Breast epithelium (tissue), 4 donors: Measurements from ENCODE around the gene RASA4. TPM values are rescaled to one million over a fixed set of nuclear protein-coding genes. Genes with fewer than 3 reads are reported as not detected.
"Not testable (repeated sequence)": the region's sequence is repeated elsewhere in the genome, so short reads cannot be mapped to it uniquely, and the experiment has no call there.

ENCODE experiments used
- DNase-seq, 2 donors: peaks; one replicate each; pipeline ENCODE4 v3.0.0-alpha.2; 2019; ENCODE audit warnings: low spot score in 2 of 2
- H3K27ac ChIP-seq, 2 donors: fragments of 200-600 bp; sonication (generic) in 1 of 2; one replicate each; pipeline ENCODE4 v1.5.1; 2016 to 2019; ENCODE audit warnings: mild to moderate bottlenecking in 1 of 2
- H3K27me3 ChIP-seq, 2 donors: fragments of 200-600 bp; sonication (generic) in 1 of 2; one replicate each; pipeline versions ENCODE4 v1.5.1 to v1.6.0; 2017 to 2019; ENCODE audit warnings: control low read depth in 1 of 2, mild to moderate bottlenecking in 1 of 2
- H3K36me3 ChIP-seq: fragments of 200-600 bp; one replicate; pipeline ENCODE4 v1.5.1; 2019
- H3K4me1 ChIP-seq, 2 donors: fragments of 200-600 bp; sonication (generic); one replicate each; pipeline ENCODE4 v1.5.1; 2016 to 2019; ENCODE audit warnings: control low read depth in 1 of 2
- H3K4me3 ChIP-seq, 3 donors: fragments of 200-600 bp; sonication (generic); 1 replicate in 2 of 3; 2 replicates in 1 of 3; pipeline ENCODE4 v1.5.1; 2016 to 2019; ENCODE audit warnings: mild to moderate bottlenecking in 3 of 3, moderate library complexity in 2 of 3
- H3K9me3 ChIP-seq, 2 donors: fragments of 200-600 bp; sonication (generic) in 1 of 2; one replicate each; pipeline ENCODE4 v1.5.1; 2016 to 2019; ENCODE audit warnings: control low read depth in 1 of 2
- POLR2AphosphoS5 ChIP-seq, 3 donors: sonication (generic); formaldehyde crosslinking; IDR thresholded peaks; one replicate each; pipeline ENCODE4 v1.6.1; 2017; ENCODE audit warnings: antibody characterized with exemption in 3 of 3
- intact Hi-C: fragments of 100-400 bp; cut with DNase I; formaldehyde crosslinking; loops from one replicate; pipeline ENCODE4 v1.15.1; 2023; ENCODE audit warnings: low total_unique reads
- total RNA-seq, 3 donors: library from RNA; depleted of rRNA; stranded (reverse); fragments of >200 nt; gene quantifications; one replicate each; pipeline ENCODE4 v1.1.0, GENCODE V29; 2016
- TF ChIP-seq, protein P1 (sequence below), 3 donors: fragments of 450-650 bp; IDR thresholded peaks; one replicate each; pipeline ENCODE4 v1.5.1; 2016 to 2017; ENCODE audit warnings: antibody characterized with exemption in 3 of 3, mild to moderate bottlenecking in 3 of 3, moderate library complexity in 3 of 3

The RASA4 gene
- total RNA-seq, 3 donors from 2014 or later = 16.2 to 43.6 (median 17.0) TPM

DNA sequence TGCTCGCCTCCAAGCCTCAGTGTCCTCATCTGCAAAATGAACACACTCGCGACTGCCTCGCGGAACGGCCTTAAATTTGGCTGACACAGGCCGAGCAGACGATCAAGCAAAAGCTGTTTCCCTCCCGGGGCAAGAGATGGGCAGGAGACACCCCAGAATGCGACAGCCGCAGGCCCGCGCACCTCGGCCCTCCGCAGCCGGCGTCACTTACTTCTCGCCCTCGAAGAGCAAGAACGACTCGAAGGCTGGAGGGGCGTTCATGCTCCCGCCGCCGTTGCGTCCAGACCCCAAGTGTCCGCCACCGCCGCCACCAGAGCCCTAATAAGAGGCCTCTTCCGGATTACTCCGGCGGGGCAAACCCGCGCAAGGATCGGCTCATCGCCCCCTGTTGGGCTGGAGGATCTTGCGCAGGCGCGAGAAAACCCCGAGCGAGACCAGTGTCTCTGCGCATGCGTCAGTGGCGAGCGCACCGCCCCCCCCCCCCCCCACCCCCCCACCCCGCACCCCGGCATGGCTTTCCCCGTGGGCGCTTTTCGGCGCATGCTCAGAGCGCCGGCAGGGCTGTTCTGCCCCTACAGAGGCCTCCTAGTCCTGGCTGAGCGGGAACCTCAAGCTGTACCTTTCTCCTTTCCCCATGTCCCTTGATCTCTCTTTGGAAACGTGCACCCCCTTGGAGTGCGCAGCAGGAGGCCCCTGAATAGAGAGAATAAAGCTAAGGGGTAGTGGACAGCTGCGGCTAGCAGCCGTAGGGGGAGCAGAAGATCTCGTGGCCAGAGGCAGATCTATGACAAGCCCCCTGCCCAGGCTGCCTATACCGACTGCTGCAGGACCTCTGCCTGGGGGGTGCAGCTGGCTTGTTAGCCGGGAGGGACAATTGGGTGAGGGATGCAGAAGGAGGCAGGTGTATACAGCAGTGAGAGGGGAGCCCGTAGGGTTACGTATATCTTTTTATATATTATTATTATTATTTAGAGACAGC lies 44.0 kb downstream of the RASA4 start, which contains the start of gene POLR2J3:
POLR2J3 (minus strand) TSS at position 323 of the 979 bp plus-strand sequence; CDS start at position 261, 62 bp downstream.
- H3K4me1 ChIP-seq, H3K9me3 ChIP-seq, intact Hi-C loops, H3K27me3 ChIP-seq, H3K36me3 ChIP-seq: not testable (repeated sequence)
- H3K4me3 ChIP-seq = peak within 1 kb of the TSS; percentile 60 to 82 (median 61)
- peak; percentile 92 to 100 for DNase-seq
- TF ChIP-seq, protein P1, sequence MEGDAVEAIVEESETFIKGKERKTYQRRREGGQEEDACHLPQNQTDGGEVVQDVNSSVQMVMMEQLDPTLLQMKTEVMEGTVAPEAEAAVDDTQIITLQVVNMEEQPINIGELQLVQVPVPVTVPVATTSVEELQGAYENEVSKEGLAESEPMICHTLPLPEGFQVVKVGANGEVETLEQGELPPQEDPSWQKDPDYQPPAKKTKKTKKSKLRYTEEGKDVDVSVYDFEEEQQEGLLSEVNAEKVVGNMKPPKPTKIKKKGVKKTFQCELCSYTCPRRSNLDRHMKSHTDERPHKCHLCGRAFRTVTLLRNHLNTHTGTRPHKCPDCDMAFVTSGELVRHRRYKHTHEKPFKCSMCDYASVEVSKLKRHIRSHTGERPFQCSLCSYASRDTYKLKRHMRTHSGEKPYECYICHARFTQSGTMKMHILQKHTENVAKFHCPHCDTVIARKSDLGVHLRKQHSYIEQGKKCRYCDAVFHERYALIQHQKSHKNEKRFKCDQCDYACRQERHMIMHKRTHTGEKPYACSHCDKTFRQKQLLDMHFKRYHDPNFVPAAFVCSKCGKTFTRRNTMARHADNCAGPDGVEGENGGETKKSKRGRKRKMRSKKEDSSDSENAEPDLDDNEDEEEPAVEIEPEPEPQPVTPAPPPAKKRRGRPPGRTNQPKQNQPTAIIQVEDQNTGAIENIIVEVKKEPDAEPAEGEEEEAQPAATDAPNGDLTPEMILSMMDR (IDR thresholded peaks at IDR 0.05) = peak in 1 of 3 donors; percentile 69
- TF ChIP-seq POLR2AphosphoS5 (IDR thresholded peaks at IDR 0.05) = peak; percentile 7 to 79 (median 62)
- H3K27ac ChIP-seq = peak within 1 kb of the TSS; percentile 58 to 68

DNA sequence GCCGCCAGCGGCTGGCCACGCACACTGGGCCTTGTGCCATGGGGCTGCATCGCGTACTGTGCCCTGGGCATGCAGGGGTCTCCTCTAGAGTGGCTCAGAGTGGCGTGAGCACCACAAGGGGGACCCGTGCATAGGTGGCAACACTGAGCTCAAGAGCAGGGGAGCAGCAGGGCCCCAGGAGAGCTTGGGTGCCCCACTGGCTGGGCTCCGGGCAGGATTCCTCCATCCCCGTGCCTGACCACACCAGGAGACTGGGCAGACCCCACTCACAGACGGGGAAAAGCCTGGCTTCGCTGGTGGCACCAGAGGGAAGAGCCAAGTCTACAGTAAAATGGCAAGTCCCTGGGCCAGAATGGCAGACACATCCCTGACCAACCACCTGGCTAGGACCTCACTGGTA lies 47.9 kb downstream of the RASA4 start:
- H3K4me3 ChIP-seq, H3K36me3 ChIP-seq, H3K9me3 ChIP-seq, DNase-seq, H3K27ac ChIP-seq, intact Hi-C loops, H3K4me1 ChIP-seq, H3K27me3 ChIP-seq: not testable (repeated sequence)

DNA sequence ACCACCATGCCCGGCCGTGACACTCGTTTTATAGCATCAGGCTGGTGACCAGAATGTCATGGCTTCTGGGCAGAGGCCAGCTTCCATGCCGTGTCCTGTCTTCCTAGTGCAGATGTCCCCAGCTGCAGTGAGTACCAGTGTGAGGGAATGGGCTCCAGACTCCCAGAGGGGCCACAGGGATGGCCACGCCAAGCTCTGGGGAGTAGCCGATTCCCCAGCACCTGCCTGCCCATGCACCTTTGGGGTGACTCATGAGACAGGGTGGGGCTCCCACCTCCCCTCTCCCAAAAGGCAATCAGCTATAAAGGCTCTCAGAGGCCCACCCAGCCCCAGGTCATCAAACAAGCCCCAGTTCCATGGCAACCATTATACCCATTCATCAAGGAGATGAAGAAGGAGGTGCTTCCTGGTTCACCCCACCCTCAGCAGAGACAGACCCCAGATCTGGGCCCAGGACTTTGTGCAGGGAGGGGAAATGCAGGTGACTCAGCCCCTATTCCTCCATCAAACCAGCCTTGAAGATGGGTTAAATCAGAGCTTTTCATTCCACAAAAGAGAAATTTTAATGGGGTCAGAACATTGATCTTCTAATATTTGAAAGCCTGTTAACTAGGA lies 65.6 kb downstream of the RASA4 start, which contains the start of gene SPDYE2:
SPDYE2 (plus strand) TSS at position 419 of the 615 bp plus-strand sequence. CDS start 2,030 bp downstream, outside the sequence.
- H3K27me3 ChIP-seq, DNase-seq, intact Hi-C loops, H3K4me1 ChIP-seq, H3K27ac ChIP-seq, H3K4me3 ChIP-seq, H3K9me3 ChIP-seq, H3K36me3 ChIP-seq: not testable (repeated sequence)

DNA sequence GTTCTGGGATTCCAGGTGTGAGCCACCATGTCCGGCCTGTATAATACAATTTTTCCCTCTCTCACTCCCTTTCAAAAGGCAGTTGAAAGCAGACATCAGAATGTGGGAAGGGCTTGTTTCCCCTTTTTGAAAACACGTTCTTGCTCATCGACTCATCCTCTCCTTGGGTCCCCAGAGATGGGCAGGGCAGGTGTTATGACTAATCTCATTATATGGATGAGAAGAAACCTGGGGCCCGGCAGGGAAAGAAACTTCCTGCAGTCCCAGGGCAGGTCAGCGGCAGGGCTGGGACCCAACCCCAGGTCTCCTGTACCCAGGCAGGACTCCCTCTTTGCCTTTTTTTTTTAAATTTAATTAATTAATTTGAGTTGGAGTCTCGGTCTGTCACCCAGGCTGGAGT lies 70.2 kb downstream of the RASA4 start:
- H3K4me1 ChIP-seq, H3K9me3 ChIP-seq, DNase-seq, H3K27ac ChIP-seq, H3K36me3 ChIP-seq, H3K27me3 ChIP-seq, H3K4me3 ChIP-seq, intact Hi-C loops: not testable (repeated sequence)

DNA sequence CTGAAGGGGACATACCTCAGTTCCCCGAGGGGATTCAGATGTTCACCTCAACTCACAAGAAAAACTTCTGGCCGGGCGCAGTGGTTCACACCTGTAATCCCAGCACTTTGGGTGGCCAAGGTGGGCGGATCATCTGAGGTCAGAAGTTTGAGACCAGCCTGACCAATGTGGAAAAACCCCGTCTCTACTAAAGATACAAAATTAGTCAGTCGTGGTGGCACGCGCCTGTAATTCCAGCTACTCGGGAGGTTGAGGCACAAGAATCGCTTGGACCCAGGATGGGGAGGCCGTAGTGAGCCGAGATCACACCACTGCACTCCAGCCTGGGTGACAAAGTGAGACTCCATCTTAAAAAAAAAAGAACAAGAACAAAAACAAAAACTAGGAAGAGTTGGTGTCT lies 71.3 kb downstream of the RASA4 start:
- H3K27ac ChIP-seq, H3K36me3 ChIP-seq, H3K9me3 ChIP-seq, H3K4me3 ChIP-seq, H3K4me1 ChIP-seq, H3K27me3 ChIP-seq, intact Hi-C loops, DNase-seq: not testable (repeated sequence)

DNA sequence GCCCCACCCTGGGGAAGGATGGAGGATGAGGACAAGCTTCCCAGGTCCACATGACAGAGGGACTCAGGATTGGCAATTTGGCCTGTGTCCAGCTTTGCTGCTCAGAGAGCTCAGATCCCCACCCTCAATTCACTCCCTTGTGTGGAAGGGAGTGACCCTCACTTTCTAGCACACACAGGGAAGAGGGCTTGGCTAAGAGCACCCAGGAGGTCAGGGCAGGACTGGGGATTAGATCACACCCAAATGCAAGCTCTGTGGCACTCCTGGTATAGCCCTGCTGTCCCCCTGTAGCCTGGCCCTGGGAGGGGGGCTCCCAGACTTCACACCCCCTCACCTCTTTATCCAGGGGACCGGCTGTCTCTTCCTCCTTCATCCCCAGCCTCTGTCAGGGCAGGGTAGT lies 72.2 kb downstream of the RASA4 start:
- intact Hi-C loops, H3K27me3 ChIP-seq, H3K36me3 ChIP-seq, H3K27ac ChIP-seq, H3K9me3 ChIP-seq, H3K4me3 ChIP-seq, H3K4me1 ChIP-seq, DNase-seq: not testable (repeated sequence)

DNA sequence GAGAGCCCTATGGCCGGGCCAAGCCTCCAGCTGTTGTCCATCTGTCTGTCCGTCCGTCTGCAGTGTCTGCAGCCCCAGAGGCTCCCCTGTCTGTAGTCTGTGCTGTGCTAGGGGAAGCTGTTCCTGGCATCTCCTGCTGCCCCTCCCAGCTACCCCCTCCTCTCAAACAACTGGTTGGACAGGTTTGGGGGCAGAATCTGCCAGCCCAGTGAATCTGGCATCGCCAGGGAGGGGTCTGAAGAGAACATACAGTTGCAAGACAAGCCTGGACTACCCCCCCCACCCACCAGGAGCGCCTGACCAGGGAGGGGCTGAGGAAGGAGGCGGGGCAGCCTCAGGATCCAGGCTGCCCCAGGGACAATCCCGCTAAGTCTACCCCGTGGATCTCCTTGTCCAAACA lies 73.0 kb downstream of the RASA4 start, which contains the start of gene UPK3BL2:
UPK3BL2 (minus strand) TSS at position 101 of the 400 bp plus-strand sequence; CDS start at position 41, 60 bp downstream.
- H3K4me1 ChIP-seq, DNase-seq, H3K36me3 ChIP-seq, intact Hi-C loops, H3K9me3 ChIP-seq, H3K27ac ChIP-seq, H3K4me3 ChIP-seq, H3K27me3 ChIP-seq: not testable (repeated sequence)

DNA sequence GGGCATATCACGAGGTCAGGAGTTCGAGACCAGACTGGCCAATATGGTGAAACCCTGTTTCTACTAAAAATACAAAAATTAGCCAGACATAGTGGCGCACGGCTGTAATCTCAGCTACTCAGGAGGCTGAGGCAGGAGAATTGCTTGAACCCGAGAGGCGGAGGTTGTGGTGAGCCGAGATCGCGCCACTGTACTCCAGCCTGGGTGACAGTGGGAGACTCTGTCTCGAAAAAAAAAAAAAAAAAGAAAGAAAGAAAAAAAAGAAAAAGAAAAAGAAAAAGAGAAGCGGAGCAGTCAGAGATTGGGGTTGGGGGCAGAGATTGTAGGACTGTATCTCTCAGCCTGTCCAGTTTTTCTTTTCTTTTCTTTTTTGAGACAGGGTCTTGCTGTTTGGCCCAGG lies 73.8 kb downstream of the RASA4 start:
- DNase-seq, H3K36me3 ChIP-seq, intact Hi-C loops, H3K4me1 ChIP-seq, H3K27ac ChIP-seq, H3K4me3 ChIP-seq, H3K27me3 ChIP-seq, H3K9me3 ChIP-seq: not testable (repeated sequence)

DNA sequence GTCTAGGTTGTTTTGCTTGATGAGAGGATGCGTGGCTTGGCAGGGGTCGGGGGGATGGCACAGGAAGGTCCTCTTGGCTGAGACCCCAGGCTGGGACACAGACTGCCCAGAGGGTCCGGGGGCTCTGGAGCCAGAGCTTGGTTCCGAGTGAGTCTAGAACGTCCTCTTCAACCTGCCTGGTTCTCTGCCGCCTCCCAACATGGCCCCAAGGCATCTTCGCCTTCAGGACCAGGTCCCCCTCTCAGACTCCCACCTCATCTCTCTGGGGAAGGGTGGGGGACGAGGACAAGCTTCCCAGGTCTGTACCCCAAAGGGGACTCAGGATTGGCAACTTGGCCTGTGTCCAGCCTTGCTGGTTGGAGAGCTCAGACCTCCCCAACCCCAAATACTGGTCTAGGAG lies 74.5 kb downstream of the RASA4 start:
- H3K9me3 ChIP-seq, H3K4me3 ChIP-seq, H3K4me1 ChIP-seq, DNase-seq, H3K27ac ChIP-seq, H3K27me3 ChIP-seq, intact Hi-C loops, H3K36me3 ChIP-seq: not testable (repeated sequence)

DNA sequence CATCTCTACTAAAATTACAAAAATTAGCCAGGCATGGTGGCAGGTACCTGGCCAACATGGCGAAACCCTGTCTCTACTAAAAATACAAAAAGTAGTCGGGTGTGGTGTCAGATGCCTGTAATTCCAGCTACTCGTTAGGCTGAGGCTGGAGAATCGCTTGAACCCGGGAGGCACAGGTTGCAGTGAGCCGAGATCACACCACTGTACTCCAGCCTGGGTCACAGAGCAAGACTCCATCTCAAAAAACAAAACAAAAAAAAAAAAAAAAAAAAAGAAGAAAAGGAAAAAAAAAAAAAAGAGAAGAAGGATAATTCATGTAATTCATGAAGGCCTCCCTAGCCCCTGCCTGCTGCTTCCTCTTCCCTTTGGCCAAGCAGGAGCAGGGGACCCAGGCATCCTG lies 76.0 kb downstream of the RASA4 start:
- H3K27me3 ChIP-seq, H3K4me3 ChIP-seq, H3K4me1 ChIP-seq, intact Hi-C loops, DNase-seq, H3K9me3 ChIP-seq, H3K36me3 ChIP-seq, H3K27ac ChIP-seq: not testable (repeated sequence)

DNA sequence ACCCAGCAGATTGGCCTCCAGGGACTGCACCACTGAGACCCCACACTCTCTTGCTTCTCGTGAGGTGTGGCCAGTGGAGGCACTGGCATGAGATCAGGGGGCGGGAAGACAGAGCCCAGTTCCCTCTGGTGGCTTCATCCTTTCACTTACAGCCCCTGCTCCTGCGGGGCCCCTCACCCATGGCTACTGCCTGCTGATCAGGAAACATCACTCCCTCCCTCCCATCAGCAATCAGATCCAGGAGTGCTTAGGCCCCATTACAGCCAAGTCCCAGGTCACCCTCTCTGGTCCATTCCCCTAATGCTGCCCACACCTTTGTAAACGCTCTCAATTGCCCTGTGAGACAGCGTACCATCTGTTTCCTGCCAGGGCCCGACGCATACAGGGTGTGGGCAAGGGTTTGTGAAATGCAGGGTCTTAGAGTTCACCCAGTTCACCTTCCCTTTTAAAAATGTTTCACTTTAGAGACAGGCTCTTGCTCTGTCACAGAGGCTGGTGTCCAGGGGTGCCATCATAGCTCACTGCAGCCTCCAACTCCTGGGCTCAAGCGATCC lies 81.4 kb downstream of the RASA4 start:
- H3K27ac ChIP-seq, H3K4me3 ChIP-seq, H3K36me3 ChIP-seq, H3K27me3 ChIP-seq, H3K9me3 ChIP-seq, DNase-seq, H3K4me1 ChIP-seq, intact Hi-C loops: not testable (repeated sequence)

DNA sequence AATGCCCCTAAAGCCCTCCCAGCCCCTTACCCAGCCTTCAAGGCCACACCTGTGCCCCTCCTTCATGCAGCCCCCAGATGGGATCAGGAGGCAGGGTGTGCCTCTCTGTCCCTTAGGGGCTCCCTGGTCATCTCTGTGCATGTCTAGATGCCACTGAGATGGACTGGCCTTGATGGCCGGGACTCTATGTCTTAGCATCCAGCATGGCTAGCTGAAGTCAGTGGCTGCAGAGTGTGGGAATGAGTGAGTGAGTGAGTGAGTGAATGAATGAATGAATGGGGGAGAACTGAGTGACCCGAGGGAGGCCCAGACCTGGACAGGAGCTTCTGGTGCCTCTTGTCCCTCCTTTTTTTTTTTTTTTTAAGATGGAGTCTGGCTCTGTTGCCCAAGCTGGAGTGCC lies 84.4 kb downstream of the RASA4 start:
- DNase-seq, intact Hi-C loops, H3K4me1 ChIP-seq, H3K27ac ChIP-seq, H3K9me3 ChIP-seq, H3K36me3 ChIP-seq, H3K27me3 ChIP-seq, H3K4me3 ChIP-seq: not testable (repeated sequence)
